Esophagus squamous epithelium (tissue), 4 donors: ENCODE measurements around the gene CCL17.

Experiments
- CTCF ChIP-seq, 6 experiments: fragments of 450-650 bp in 4 of 6; fragments of 200-600 bp in 2 of 6; sonication (generic) in 2 of 6; IDR thresholded peaks; one replicate each; pipeline ENCODE4 v1.5.1; 2016 to 2019; ENCODE audit warnings: antibody characterized with exemption in 6 of 6, mild to moderate bottlenecking in 4 of 6, moderate library complexity in 4 of 6
- POLR2A ChIP-seq, 4 donors: fragments of 450-650 bp; IDR thresholded peaks; one replicate each; pipeline ENCODE4 v1.6.1; 2017; ENCODE audit warnings: antibody characterized with exemption in 4 of 4, mild to moderate bottlenecking in 4 of 4, moderate library complexity in 3 of 4

- TF ChIP-seq CTCF (IDR thresholded peaks at IDR 0.05) (no peak), POLR2A (IDR thresholded peaks at IDR 0.05) (no peak)
These were observed 47.5 kb downstream of the CCL17 start for GRCh38 chr16:57452021-57452420.
